ENCODE results near the gene SOBP.

The SOBP gene

DNA sequence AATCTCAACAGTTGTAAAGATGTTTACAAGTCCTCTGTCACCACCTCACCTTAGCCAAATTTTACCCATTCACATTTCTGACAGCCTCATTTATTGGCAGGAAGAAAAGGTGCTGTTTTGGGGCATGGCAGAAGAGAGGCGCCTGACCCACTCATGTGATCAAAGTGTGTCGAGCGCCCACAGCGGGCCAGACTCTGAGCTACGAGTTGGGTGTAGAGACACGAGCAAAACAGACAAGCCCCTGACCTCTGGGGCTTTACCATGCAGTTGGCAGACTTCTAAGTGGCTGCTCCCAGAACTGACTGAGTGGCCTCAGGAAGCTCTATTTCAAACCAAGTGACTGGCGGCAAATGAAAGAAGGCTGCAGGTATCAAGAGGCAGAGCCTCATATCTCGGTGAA is 167.0 kb downstream of the SOBP start:
- DNase-seq (ENCODE audit: low read depth in 1 of 2, low spot score in 1 of 2), result no peak

DNA sequence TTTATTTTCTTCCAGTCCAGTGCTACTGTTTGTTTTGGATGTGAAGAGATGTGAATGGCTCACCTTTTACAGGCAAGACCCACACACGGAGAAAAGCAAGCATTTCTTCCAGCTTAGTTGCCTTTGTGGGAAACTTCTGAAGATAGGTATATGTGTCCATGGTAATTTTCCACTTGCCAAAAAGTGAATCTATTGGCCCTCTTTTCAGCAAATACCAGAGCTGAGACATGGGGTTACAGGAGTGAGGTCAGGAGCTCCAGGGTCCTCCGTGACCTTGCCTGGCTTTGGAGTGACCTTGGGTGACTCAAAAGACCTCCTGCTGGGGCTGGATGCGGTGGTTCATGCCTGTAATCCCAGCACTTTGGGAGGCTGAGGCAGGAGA is 167.4 kb downstream of the SOBP start:
- no peak for DNase-seq (ENCODE audit: low read depth in 1 of 2, low spot score in 1 of 2)

DNA sequence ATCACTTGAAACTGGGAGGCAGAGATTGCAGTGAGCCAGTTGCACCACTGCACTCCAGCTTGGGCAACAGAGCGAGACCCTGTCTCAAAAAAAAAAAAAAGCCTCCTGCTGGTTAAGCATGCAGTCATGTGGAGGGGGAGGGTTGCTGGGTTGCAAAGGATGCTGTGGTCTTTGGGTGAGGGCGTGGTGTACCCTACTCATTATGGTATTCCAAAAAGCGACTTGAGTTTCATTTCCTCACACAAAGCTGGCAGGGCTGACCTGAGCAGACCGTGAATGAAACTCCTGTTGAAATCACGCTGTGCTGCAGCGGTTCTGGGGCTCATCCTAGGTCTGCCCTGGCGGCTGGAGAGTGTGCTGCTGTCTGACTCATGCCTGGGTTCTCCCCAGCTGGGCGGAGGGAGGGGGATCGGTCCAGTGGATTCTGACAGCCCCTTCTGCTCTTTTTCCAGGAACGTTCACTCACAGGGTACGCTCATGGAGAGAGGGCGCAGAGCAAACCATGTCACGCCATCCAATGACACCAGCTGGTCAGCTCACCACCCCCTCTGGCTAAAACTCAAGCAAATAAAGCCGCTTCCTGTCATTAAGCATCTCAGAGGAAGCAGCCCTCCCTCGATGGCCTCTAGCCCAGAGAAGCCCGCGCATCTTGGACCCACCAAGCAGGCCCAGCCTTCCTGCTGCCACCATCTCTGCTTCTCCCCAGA is 168.0 kb downstream of the SOBP start:
- DNase-seq (ENCODE audit: low read depth in 1 of 2, low spot score in 1 of 2), result peak in 1 of 2 donors; percentile 10

DNA sequence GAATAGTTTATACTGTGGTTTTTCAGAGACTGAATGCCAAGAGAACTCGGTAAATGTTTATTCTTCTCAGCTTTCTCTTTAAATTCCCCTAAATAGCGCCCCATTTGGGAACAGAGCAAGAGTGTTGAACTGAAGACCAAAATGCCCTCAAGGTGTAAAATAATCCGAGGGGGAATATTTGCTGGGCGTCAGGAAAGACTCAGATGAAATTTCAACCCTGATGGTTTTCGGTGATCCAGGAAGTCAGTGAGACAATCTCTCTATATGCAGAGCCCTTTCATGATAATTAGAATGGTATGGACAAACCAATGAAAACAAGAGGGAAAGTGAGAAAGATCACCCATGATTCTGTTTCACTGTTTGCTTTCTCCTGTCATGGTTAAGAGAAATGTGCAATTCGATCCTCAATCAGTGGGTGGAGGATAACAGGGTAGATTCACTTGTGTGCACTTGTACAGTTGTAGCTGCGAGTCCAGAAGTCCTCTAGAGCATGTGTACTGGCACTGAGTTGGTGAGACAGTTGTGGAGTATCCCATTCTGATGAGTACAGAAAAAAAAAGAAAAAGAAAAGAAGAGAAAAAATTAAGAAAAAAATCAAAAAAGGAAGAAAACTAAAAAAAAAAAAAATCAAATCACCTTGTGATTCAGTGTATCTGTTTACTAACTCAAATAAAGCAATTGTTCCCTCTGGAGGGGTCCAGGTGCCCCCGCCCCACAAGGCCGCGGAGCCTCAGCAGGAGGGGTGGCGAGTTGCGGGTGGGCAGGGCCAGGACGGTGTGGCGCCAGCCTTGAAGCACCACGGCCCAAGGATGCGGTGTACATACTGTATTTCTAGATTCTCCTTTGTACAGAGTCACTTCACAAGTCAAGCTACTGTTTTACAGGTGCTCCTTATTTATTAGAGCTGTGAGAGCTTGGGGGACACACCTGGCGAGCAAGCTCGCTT is 169.3 kb downstream of the SOBP start:
- DNase-seq (ENCODE audit: low read depth in 1 of 2, low spot score in 1 of 2), result no peak

DNA sequence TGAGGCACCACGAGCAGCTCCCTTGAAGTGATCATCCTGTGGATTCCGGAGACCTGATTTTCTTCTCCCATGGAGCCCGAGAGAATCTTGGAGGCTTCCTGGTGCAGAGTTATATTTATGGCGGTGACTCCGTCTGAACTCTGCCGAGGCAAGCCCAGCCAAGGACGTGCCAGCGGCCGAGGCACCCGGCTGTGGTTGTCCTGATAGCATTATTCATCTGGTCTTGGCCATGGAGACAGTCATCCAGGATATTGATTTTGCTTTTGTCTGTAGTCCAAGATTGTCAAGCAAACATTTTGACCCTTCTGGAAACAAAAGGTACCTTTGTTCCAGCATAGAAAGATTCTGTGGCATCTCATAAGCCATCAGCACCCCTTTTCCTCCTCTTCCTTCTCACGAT is 170.9 kb downstream of the SOBP start:
- no peak for DNase-seq (ENCODE audit: low read depth in 1 of 2, low spot score in 1 of 2)

DNA sequence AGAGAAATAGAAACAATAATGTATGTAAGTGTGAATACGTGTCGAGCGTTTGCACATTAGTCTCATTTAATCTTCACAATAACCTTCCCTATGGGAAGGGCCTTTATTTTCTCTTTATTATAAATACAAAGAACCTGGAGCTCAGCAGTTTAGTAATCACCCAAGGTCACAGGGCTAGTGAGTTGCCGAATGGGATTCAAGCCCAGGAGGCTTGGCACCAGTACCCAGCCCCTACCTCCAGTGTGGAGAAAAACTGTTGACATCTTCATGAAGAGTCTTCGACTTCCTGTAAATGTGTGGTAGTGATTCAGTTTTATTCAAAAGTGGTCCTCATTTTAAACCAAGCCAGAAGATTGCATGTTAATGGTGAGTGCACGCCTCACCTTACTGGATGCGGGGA is 171.4 kb downstream of the SOBP start:
- DNase-seq (ENCODE audit: low read depth in 1 of 2, low spot score in 1 of 2), result no peak

DNA sequence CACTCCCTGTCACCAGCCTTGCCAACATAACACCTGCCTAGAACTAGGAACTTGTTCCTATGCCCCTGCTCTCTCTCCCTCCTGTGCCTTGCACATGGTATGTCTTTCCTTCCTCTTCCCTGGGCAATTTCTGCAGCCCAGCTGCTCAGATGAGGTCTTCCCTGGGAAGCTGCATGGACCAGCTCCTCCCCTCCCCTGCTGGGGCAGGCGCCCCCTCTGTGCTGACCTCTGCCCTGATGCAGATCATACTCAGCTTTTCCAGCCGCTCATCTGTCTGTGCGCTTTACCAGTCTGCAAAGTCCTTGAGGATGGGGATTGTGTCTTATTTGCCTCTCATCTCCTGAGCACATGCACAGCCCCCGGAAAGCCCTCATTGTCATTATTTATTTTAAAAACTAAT is 172.4 kb downstream of the SOBP start:
- DNase-seq (ENCODE audit: low read depth in 1 of 2, low spot score in 1 of 2), result no peak

DNA sequence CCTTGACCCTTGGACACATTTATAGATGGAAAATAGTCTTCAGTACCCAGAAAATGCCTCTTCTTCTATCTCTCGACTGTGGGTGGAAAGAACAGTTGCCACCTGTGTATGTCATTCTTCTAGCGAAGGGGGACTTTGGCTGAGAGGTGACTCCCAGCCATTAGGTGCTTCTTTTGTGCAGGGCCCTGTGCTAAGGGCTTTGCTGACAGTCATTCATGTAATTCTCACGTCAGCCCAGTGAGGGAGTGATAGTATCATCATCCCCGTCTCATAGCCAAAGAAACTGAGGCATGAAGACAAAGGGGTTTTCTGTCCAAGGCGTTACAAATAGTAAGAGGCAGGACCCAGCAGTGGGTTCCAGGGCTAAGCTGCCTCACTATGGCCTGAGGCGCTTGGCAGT is 173.4 kb downstream of the SOBP start:
- no peak for DNase-seq (ENCODE audit: low read depth in 1 of 2, low spot score in 1 of 2)

DNA sequence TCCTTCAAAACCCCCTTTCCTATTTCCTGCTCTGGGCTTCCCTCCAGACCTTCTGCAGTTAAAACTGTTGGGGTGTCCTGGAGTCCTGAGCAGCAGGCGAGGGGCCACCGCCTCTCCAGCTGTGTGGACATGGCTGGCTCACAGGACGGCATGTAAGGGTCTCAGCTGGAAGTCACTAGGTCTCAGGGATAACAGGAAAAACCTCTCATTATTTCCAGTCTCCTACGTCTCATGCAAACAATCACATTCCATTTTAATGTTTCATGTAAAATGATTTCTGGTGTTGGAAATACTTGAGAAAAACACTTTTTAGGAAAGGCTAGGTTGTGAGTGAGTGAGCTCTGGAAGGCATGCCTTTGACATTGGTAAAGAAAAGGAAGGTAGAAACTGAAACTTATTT is 175.5 kb downstream of the SOBP start:
- DNase-seq (ENCODE audit: low read depth in 1 of 2, low spot score in 1 of 2), result no peak

DNA sequence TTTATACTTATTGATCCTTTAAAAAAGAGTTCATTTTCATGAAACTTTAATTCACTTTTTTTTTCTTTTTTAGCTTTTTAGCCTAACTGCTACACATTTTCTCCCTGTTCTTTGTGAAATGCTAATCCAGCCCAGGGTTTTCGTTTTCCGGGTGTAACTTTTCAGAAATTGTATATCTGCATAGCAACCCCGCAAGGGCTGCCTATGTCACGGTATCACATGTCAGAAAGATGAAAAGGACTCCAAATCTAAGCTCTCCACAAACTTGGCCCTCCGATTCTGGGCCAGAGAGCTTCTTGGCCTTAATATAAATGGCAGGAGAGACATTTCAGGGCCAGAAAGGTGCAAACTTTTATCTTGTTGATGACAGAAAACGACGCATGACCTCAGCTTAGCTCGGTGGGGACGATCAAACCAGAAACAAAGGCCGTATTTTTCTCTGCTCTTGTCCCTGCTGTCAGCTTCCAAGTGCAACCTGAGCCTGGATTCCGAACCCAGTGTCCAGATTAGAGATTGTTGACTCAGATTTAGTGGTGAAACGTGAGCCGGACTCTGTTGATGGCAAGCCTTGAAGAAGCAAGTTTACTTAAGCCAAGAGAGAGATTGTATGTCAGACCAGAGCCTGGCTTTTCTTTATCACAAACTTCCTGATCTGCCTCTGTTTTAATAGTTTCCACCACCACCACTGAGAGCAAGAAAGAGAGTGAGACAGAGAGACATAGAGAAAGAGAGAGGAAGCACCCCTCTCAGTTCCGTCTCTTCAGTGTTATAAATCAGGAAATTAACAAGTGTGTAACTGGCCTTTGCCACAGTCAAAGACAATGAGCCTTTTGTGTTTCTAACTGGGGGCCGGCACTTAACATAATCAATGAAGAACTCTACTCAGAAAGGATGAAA is 176.4 kb downstream of the SOBP start:
- no peak for DNase-seq (ENCODE audit: low read depth in 1 of 2, low spot score in 1 of 2)

DNA sequence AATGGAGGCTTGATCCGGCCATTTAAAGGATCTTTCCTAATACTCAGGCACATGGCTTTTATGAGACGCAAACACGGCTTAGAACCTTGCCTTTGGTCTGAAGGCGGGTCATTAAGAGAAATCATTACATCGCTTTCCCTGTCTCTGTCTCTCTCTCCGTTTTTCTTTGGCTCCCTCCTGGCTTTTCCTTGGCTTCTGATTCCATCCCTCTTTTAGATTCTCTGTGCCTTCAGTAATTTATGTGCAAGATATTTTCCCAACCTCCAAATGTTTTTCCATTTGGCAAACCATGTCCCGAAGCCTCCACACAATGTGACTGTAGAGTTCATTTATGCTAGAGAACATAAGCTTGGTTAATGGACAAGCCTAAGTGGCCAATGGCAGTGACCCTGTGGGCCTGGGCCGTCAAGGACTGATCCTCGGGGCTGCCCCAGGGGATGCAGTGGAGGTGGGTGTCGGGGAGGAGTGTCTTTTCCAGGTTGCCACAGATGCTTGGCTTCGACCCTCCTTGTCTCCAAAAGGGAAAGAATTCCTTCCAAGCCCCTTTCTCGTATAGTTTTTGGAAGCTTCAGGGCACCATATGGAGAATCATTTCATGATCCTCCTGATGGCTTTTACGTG is 177.2 kb downstream of the SOBP start:
- DNase-seq (ENCODE audit: low read depth in 1 of 2, low spot score in 1 of 2), result no peak

DNA sequence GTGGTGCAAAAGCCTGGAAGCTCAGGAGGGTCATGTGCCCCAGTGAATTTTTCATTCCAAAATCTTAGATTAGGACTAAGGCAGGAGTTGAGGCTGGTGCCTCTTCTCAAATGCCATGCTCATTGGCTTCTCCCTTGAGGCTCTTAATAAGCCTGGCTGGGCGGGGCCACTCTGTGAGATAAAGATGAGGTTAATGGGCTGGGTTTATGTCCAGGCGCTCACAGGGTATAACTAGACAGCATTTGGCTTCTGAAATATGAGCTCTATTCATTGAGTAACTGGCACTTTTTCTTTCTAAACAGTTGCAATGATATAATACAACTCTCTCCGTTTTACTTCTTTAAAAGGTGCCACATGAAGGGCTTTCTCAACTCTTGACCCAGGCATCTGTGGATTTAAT is 177.9 kb downstream of the SOBP start:
- DNase-seq (ENCODE audit: low read depth in 1 of 2, low spot score in 1 of 2), result no peak

DNA sequence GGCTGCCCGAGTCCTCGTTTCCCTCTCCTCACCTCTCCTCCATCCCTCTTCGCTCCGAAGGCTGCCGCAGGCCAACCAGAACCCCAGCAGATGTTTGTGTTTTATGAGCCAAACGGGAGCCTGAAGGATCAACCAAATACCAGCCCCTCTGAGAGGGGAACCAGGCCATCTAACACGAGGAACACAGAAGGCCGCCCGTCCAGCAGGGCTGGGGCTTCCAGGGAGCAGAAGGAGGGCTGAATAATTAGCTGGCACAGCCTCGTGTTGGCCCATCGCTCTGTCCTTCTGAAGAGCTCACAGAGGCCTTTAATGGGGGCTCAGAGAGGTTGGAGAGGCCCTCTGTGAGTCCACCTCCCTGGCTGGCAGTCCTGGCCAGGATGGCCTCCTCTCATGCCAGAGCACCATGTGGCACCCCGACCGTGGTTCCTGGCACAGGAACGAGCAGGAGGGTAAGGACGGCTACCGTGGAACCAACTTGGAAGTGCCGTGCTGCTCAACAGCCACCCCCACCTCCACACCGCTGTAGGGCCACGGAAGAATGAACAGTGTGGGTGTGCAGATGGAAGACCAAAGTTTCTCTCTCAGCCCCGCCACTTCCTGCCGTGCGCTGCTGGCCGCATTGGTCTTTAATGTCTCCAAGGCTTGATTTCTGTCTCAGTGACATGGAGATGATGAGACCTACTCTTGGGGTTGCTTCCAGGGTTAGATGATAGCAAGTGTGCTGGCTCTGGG is 179.0 kb downstream of the SOBP start:
- no peak for DNase-seq (ENCODE audit: low read depth in 1 of 2, low spot score in 1 of 2)

DNA sequence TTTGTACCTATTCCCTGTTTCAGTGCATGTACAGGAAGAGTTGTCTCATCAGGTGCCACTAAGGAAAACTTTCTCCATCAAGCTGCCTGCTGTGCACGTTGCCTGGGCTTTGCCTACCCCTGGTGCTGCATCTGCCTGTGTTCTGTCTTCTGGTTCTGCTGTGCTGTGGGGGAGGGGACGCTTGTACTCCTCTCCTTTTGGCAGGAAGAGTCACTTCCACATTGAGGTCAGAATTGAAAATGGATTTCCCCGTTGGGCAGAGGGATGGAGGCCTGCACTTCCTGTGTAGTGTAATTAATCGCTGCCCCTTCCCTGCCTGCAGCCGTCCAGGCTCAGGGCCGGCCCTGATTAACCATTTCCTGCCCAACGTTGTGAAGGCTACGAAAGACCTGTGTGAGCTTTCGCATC is 180.9 kb downstream of the SOBP start:
- no peak for DNase-seq (ENCODE audit: low read depth in 1 of 2, low spot score in 1 of 2)

DNA sequence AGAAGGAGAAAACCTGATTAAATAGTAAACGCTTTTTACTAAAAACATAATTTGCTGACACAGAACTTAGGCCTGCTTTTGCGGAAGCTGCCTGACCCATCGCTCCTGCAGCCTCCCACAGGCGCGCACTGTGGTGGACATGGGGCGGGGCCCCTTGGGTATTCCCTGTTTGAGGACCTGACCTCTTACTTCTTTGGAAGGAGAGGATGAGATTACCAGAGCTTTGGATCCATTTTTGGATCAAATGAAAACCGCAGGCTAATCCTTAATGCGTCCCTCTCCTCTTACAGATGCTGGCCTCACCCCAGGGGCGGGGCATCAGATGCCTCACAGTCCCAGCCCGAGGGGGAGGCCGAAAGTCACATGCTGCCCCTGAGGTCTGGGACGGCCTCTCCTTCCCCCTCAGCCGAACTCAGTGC is 183.2 kb downstream of the SOBP start:
- DNase-seq (ENCODE audit: low read depth in 1 of 2, low spot score in 1 of 2), result no peak

DNA sequence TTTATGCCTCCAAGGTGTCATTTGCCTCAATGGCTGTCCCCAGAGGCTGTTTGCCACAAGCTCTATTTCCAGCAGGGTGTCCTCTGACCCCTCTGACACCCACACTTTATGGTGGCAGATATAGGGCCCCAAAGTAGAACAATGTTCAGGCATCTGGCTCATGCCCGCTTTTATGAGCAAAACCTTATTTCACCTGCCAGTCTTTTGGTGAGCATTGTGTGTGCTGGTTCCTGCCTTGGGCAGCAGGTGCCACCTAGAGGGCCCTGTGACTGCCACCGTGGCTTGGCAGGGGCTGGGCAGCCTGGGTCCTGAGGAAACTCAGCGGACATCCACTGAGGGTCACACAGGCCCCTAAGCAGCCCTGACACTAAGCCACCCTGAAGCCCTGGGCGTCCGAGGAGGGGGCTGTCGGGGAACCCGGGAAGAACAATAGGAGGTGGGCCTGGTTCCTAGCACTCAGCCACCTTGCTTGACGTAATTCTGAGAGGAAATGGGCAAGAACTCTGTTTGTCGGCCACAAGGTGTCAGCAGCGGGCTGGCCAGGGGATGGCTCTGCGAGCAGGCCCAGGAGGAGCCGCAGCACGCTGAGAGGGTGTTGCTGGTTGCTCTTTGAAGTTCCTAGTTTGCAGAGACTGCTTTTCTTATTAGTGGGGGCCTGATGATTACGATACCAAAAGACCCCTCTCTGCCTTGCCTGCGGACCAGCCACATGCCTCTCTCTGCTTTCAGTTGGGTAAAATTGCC is 185.2 kb downstream of the SOBP start:
- peak; percentile 64 to 81 for DNase-seq (ENCODE audit: low read depth in 1 of 2, low spot score in 1 of 2)

DNA sequence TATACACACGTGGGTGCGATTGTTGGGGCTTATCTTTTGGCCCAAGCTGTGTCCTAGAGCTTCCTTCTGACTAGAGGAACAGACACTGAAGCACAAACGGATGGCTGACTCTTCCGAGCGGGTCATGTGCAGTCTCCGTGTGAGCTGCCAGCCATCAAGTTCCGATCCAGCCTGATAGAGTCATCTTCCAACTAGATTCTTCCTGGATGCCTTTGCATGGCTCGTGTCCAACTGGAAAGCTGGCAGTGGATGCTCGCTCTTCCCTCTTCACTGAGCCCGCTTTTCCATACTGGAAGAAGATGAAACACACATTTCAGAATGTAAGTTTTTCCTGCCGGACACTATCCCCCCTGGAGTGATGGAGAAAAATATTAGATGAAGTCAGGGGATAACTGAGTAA is 186.1 kb downstream of the SOBP start:
- DNase-seq (ENCODE audit: low read depth in 1 of 2, low spot score in 1 of 2), result no peak

DNA sequence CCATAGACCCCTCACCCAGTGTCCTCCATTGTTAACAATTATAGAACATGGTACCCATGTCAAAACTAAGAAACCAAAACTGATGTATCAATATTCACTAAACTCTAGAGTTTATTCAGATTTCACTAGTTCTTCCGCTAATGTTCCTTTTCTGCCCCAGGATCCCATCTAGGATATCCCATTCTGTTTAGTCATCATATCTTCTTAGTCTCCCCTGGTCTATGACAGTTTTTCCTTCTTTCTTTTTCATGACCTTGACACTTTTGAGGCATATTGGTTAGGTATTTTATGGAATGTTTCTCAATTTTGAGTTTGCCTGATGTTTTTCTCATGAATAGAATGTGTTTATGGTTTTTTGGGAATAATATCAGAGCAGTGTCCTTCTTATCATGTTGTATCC is 187.5 kb downstream of the SOBP start:
- no peak for DNase-seq (ENCODE audit: low read depth in 1 of 2, low spot score in 1 of 2)

DNA sequence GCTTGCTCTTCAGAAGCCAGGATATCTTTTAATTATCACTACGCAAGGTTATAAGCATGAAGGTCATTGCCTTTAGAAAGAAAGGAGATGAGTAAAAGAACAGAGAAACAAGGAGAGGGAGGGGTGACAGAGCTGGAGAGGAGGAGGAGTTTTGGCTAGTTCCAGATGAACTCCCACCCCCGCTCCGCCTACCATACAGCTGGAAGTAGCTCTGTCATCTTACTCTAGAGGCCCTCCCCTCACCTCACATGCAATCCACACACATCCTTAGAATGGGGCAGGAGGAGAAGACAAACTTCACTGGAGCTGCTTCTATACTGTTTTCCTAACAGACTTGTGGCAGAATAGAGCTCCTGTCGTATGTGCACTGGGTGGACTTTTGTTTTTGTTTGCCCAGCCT is 189.5 kb downstream of the SOBP start:
- DNase-seq (ENCODE audit: low read depth in 1 of 2, low spot score in 1 of 2), result no peak

DNA sequence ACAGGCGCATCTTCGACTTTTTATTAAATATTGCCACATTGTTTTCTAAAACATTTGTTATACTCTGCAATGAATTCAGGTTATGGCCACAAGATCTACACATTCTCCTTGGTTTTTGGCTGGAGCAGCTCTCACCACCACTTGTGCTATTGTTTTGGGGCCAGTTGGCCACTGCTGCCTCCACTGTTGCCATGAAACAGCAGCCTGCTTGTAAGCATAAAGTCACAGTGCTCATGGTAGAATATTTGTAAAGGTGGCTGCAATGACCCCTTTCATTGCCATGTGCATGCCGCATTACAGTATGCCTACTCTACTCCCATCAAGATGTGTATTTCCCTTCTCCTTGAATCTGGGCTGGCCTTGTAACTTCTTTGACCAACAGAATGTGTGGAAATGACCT is 192.8 kb downstream of the SOBP start:
- DNase-seq (ENCODE audit: low read depth in 1 of 2, low spot score in 1 of 2), result no peak
